ENCODE data around the gene TBC1D3.
"Not testable (repeated sequence)": the region's sequence is repeated elsewhere in the genome, so short reads cannot be mapped to it uniquely, and the experiment has no call there.

TBC1D3 gene

GRCh38 chr17:38192455-38192854 lies at the start of gene TBC1D3:
TSS of gene TBC1D3 (minus strand) at chr17:38192555. CDS start at chr17:38191029, 1,526 bp downstream.
- not testable (repeated sequence) for DNase-seq

DNA sequence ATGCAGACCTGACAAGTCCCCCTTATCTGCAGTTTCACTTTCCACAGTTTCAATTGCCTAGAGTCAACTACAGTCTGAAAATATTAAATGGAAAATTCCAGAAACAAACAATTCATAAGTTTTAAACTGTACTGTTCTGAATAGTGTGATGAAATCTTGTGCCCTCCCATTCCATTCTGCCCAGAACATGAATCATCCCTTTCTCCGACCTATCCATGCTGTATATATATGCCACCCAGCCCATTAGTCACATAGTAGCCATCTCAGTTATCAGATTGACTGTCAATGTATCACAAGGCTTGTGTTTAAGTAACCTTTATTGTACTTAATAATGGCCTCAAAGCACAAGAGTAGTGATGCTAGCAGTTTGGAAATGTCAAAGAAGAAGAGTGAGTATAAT lies 40.4 kb upstream of the TBC1D3 start:
- not testable (repeated sequence) for DNase-seq

DNA sequence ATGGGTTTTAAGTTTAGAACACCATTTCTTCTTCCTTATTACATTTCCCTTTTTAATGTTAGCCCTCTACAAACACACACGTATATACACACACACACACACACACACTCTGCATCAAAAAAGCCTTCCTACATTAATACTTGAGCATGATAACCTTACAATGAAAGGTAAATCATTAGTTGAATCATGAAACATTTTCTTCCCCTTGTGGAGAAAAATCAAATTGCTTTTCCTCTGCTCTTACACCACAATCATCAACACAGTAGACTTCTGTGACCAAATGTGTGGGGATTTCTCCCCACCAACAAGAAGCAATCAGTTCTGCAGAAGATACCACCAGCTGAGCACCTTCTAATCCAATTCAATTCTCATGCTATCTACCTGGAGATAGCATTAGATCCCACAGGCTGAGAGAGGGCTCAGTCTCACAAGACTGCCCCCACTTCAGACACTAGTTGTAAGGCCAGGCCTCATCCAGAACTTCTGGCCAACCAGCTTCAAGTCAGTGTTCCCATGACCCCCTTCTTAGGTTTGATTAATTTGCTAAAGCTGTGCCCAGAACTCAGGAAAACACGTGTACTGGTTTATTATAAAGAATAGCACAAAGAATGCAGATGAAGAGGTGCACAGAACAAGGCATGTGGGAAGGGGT lies 33.6 kb upstream of the TBC1D3 start:
- DNase-seq: not testable (repeated sequence)

DNA sequence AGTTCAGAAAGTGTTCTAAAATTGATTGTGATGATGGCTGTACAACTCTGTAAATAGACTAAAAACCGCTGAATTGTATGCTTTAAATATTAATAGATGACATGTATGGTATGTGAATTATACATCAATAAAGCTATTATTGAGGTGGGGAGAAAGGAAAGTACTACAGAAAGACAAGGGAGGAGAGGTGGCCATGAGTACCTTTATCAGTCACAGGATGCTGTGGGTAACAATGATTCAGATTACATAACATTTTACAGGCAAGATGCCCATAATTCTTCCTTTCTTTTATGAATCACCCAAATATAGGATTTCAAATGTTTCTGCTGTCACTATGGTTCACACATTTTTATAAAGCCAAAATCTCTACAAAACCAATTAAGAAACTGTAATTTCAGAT lies 28.5 kb upstream of the TBC1D3 start:
- DNase-seq: not testable (repeated sequence)

DNA sequence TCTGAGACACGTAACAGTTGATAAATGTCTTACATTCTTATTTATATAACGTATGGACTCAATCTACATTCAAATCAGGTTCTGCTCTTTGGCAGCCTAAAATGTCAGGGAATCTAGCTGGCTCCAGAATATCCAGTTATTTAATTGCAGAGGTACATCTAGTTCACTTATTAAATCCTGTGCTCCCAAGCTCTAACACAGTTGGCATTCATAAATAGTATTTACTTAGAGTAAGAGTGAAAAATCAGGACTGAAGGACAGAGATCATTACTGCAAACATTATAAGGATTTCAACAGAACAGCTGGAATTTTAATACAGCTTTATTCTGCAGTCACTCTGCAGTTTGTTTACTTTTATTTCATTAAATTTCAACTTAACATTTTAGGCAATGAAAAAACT lies 7.9 kb upstream of the TBC1D3 start:
- not testable (repeated sequence) for DNase-seq

DNA sequence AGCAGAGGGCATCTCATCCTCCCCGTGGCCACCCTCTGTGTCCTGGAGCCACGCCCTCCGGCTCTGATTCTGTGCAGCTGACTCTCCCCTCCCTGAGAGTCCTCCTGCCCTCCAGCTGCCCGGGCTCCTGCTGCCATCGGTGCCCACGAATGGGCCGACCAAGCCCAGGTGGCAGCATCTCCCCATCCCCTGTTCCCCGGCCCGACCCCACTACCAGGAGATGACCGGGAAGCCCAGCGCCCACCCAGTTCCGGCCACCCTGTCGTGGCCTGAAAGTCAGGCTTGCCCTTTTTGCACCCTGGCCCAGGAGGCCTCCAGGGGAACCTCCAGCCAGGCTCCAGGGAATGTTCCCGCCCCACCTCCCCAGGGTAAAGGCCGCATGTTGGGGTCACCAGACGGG lies 57.5 kb downstream of the TBC1D3 start:
- not testable (repeated sequence) for DNase-seq

Measured in hematopoietic multipotent progenitor cell treated with erythropoietin and hydrocortisone succinate and interleukin-3 and kit ligand, for 6 days (in vitro differentiated cells).